ENCODE results near the gene HJV. TPM values are rescaled to one million over a fixed set of nuclear protein-coding genes. Genes with fewer than 3 reads are reported as not detected.

Gene HJV
- total and polyA plus RNA-seq, 2 of the 4 experiments (the other 2 are of a cell fraction) = not detected

DNA sequence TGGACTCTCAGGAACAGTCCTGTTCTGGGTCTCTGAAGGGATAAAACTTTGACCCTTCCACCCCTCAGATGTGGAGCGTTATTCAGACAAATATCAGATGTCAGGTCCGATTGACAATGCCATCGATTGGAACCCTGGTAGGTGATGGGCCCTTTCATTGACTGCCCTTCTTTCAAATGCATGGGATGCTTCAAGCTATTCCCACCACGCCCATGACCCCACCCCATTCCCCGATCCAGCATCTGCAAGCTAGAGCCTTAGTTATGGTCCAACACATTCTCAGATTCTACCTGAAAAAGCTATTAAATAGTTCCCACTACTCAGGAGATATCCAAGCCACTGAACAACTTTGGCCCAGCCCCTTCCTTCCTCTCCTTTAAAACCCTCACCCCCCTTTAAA is 44.5 kb downstream of the HJV start:
- POLR2A ChIA-PET (ENCODE audit: unreplicated experiment) = no interaction called here
- 74% methylated on average over 3 of the region's 5 CpGs; no CpG with 5 or more reads in 1 of the 2 experiments for WGBS, 2 experiments (ENCODE audit: extremely low coverage in 2 of 2, insufficient read length in 1 of 2)
- Histone ChIP-seq H2AK5ac (ENCODE audit: low read depth, low read length) (peak overlapping the region; percentile 34; the same call in 1 of the 2 replicates), H3K18ac (ENCODE audit: low read depth, low read length) (no peak overlapping the region), H4K8ac (ENCODE audit: low read depth in 2 of 2, low read length in 2 of 2) (no peak overlapping the region), H3K4me1 (ENCODE audit: control insufficient read depth, insufficient read depth, low read length) (peaks cover 14% of the 10 kb centered on the region), H2BK120ac (ENCODE audit: low read depth, low read length) (no peak overlapping the region), H2BK20ac (ENCODE audit: low read depth, low read length) (no peak overlapping the region), H3K79me1 (ENCODE audit: low read depth in 1 of 2, low read length in 2 of 2) (peaks cover 0 to 12% of the 10 kb centered on the region in 2 experiments; a peak in 3 of 4 replicates), H4K91ac (ENCODE audit: insufficient read depth, low read depth, low read length) (no peak overlapping the region), H3K9ac (ENCODE audit: low read depth, low read length) (no peak overlapping the region), H3K4me3 (ENCODE audit: insufficient read depth, low read depth, low read length) (no peak overlapping the region), H3K4ac (ENCODE audit: low read depth, low read length) (no peak overlapping the region; the same call in 1 of the 2 replicates), H2BK15ac (ENCODE audit: low read depth, low read length) (no peak overlapping the region), H2AK9ac (replicated peaks; ENCODE audit: low read depth, low read length, poor library complexity) (no peak overlapping the region), H3K9me1 (ENCODE audit: insufficient read depth, low read length) (peaks cover 10% of the 10 kb centered on the region), H3K9me3 (ENCODE audit: control insufficient read depth, insufficient read depth, low read length) (no peaks in the 10 kb centered on the region), H3K27ac (ENCODE audit: insufficient read depth, low read length) (no peak overlapping the region), H3K14ac (replicated peaks; ENCODE audit: low read depth, low read length) (no peak overlapping the region), H3K36me3 (ENCODE audit: control insufficient read depth, insufficient read depth, low read length) (no peaks in the 10 kb centered on the region), H2BK5ac (ENCODE audit: low read depth, low read length, poor library complexity, severe bottlenecking) (no peak overlapping the region), H3K27me3 (ENCODE audit: control insufficient read depth, insufficient read depth, low read length) (no peaks in the 10 kb centered on the region), H3K23ac (ENCODE audit: low read depth, low read length) (no peak overlapping the region), H3K56ac (ENCODE audit: extremely low read depth, insufficient read depth, low read length) (no peak overlapping the region), H4K20me1 (ENCODE audit: insufficient read depth, low read length) (no peaks in the 10 kb centered on the region), H2AFZ (replicated peaks; ENCODE audit: low read length, poor library complexity) (no peak overlapping the region), H4K5ac (ENCODE audit: low read depth, low read length) (no peak overlapping the region), H3K4me2 (ENCODE audit: low read depth, low read length) (no peak overlapping the region)
- DNase-seq (no peak), ATAC-seq (ENCODE audit: low read depth) (no peak)
- TF ChIP-seq FOS (IDR thresholded peaks at IDR 0.05; ENCODE audit: low read depth, low read length) = no peak
- in situ Hi-C loops (cut with MboI; ENCODE audit: low sequenced_read_pairs) = no loop called here
- intact Hi-C loops (cut with micrococcal nuclease) = loop anchor here (1.0 kb wide), 3 partner anchors 13 to 36 kb away; partner anchors contain the start of genes ANKRD34A and POLR3GL
- CTCF ChIA-PET = interaction anchor here (0.6 to 3.4 kb wide), 8 partner anchors 8 to 132 kb away, joined by 3 to 29 read pairs (median 3); partner anchors contain the start of genes ANKRD34A and POLR3GL
- dilution Hi-C loops (cut with HindIII; ENCODE audit: low sequenced_read_pairs, unreplicated experiment) = no loop called here
- BruUV-seq (replicated peaks) = no TSS peak

Measured in IMR-90 (cell line).